CD14-positive monocyte (primary cell): ENCODE measurements around the gene GABBR2. TPM values are rescaled to one million over a fixed set of nuclear protein-coding genes. Genes with fewer than 3 reads are reported as not detected.

Source experiments
- DNase-seq, 3 donors: peaks; one replicate each; pipeline ENCODE4 v3.0.0-alpha.2; 2011 to 2022
- H2AFZ ChIP-seq: 2 replicates; pipeline ENCODE4 v1.6.0; 2012; ENCODE audit warnings: mild to moderate bottlenecking, low read depth, low read length, inconsistent platforms; ENCODE audit not compliant: insufficient read depth, poor library complexity, severe bottlenecking
- H3K27ac ChIP-seq, 2 donors: 1 replicate in 1 of 2; 2 replicates in 1 of 2; pipeline ENCODE4 v1.5.1; 2012 to 2013; ENCODE audit warnings: low read length in 2 of 2, control low read depth in 1 of 2, inconsistent platforms in 1 of 2, low read depth in 1 of 2, mild to moderate bottlenecking in 1 of 2
- H3K27me3 ChIP-seq, 2 donors: one replicate each; pipeline versions ENCODE4 v1.6.0 to v1.6.1; 2011 to 2013; ENCODE audit warnings: low read length in 2 of 2; ENCODE audit not compliant: control insufficient read depth in 2 of 2, insufficient read depth in 2 of 2
- H3K36me3 ChIP-seq, 2 donors: replicated peaks in 1 of 2; 1 replicate in 1 of 2; 2 replicates in 1 of 2; pipeline versions ENCODE4 v1.5.1 to v1.6.1; 2012 to 2013; ENCODE audit warnings: low read length in 2 of 2, control low read depth in 1 of 2, inconsistent platforms in 1 of 2, mild to moderate bottlenecking in 1 of 2; ENCODE audit not compliant: insufficient read depth in 2 of 2, control insufficient read depth in 1 of 2
- H3K4me1 ChIP-seq, 2 donors: 1 replicate in 1 of 2; 2 replicates in 1 of 2; pipeline versions ENCODE4 v1.5.1 to v1.6.1; 2012 to 2013; ENCODE audit warnings: low read length in 2 of 2, control low read depth in 1 of 2, inconsistent platforms in 1 of 2, mild to moderate bottlenecking in 1 of 2, moderate library complexity in 1 of 2; ENCODE audit not compliant: insufficient read depth in 2 of 2, control insufficient read depth in 1 of 2
- H3K4me2 ChIP-seq: replicated peaks from 2 replicates; pipeline ENCODE3; 2012; ENCODE audit warnings: low read length, moderate library complexity, mild to moderate bottlenecking; ENCODE audit not compliant: poor library complexity, severe bottlenecking; ENCODE audit errors: extremely low read depth
- H3K4me3 ChIP-seq, 3 experiments: fragments of 200-600 bp in 1 of 3; sonication (generic) in 1 of 3; replicated peaks in 1 of 3; 1 replicate in 2 of 3; 2 replicates in 1 of 3; pipeline ENCODE4 v1.5.1; 2011 to 2013; ENCODE audit warnings: low read length in 3 of 3, mild to moderate bottlenecking in 3 of 3, control low read depth in 2 of 3, low read depth in 2 of 3, inconsistent platforms in 1 of 3, moderate library complexity in 1 of 3
- H3K79me2 ChIP-seq: 2 replicates; pipeline ENCODE4 v1.6.0; 2012; ENCODE audit warnings: mild to moderate bottlenecking, control low read depth, inconsistent platforms, low read length, moderate library complexity; ENCODE audit not compliant: insufficient read depth
- H3K9ac ChIP-seq: 2 replicates; pipeline ENCODE4 v1.6.0; 2017; ENCODE audit warnings: low read length, mild to moderate bottlenecking; ENCODE audit not compliant: insufficient read depth, poor library complexity, severe bottlenecking
- H3K9me3 ChIP-seq, 2 donors: replicated peaks in 1 of 2; 1 replicate in 1 of 2; 2 replicates in 1 of 2; pipeline versions ENCODE4 v1.5.1 to v1.6.1; 2012 to 2013; ENCODE audit warnings: low read length in 2 of 2, control low read depth in 1 of 2; ENCODE audit not compliant: control insufficient read depth in 1 of 2, insufficient read depth in 1 of 2
- H4K20me1 ChIP-seq: 2 replicates; pipeline ENCODE4 v1.6.0; 2012; ENCODE audit warnings: mild to moderate bottlenecking, low read length, control low read depth, moderate library complexity; ENCODE audit not compliant: insufficient read depth
- H3K27ac Mint-ChIP-seq, 7 donors: one replicate each; pipeline ENCODE4 v1.8.0; 2020; ENCODE audit warnings: mild to moderate bottlenecking in 7 of 7, mixed read lengths in 7 of 7, moderate library complexity in 6 of 7, inconsistent platforms in 2 of 7
- H3K27me3 Mint-ChIP-seq, 3 donors: one replicate each; pipeline ENCODE4 v1.8.0; 2021 to 2022; ENCODE audit warnings: low read depth in 3 of 3, mild to moderate bottlenecking in 3 of 3, mixed read lengths in 3 of 3, moderate library complexity in 3 of 3, inconsistent platforms in 1 of 3
- H3K36me3 Mint-ChIP-seq, 2 donors: one replicate each; pipeline ENCODE4 v1.8.0; 2020; ENCODE audit warnings: mixed read lengths in 2 of 2, inconsistent platforms in 1 of 2, mild to moderate bottlenecking in 1 of 2
- H3K4me1 Mint-ChIP-seq: one replicate; pipeline ENCODE4 v1.8.0; 2020; ENCODE audit warnings: mild to moderate bottlenecking, mixed read lengths
- H3K4me3 Mint-ChIP-seq, 2 donors: one replicate each; pipeline ENCODE4 v1.8.0; 2020; ENCODE audit warnings: mild to moderate bottlenecking in 2 of 2, mixed read lengths in 2 of 2, moderate library complexity in 1 of 2
- H3K9me3 Mint-ChIP-seq, 7 donors: one replicate each; pipeline ENCODE4 v1.8.0; 2020 to 2022; ENCODE audit warnings: mixed read lengths in 7 of 7, mild to moderate bottlenecking in 6 of 7, moderate library complexity in 6 of 7, inconsistent platforms in 2 of 7
- WGBS: methylation state at CpG from one replicate; pipeline ENCODE4 v1.1.5; 2013; ENCODE audit warnings: missing lambda C conversion rate; ENCODE audit not compliant: insufficient coverage; 5-methylcytosine and 5-hydroxymethylcytosine counted together
- intact Hi-C, 2 donors: fragments of 100-400 bp; cut with micrococcal nuclease; formaldehyde crosslinking; loops; one replicate each; pipeline versions ENCODE4 v1.15.0 to v1.15.1; 2023
- polyA plus RNA-seq, 3 donors: library from polyadenylated mRNA; depleted of rRNA in 1 of 3; unstranded in 2 of 3; stranded (reverse) in 1 of 3; fragments of 300-500 nt in 2 of 3; fragments of >200 nt in 1 of 3; fragmentation: Illumina TruSeq in 2 of 3; gene quantifications; 1 replicate in 2 of 3; 2 replicates in 1 of 3; pipeline ENCODE4 v1.2.3, GENCODE V29; 2012 to 2021
- TF ChIP-seq, protein P1 (sequence below): fragments of 200-600 bp; IDR thresholded peaks from one replicate; pipeline ENCODE4 v1.8.0; 2022; ENCODE audit warnings: antibody characterized with exemption, mild to moderate bottlenecking

Gene GABBR2
- polyA plus RNA-seq, 3 donors = not detected

- Histone ChIP-seq H3K9ac (no peak overlapping the region), H4K20me1 (no peaks in the 10 kb centered on the region), H3K79me2 (no peaks in the 10 kb centered on the region), H2AFZ (no peak overlapping the region), H3K27ac (no peak overlapping the region), H3K4me3 (no peak overlapping the region), H3K27me3 (no peaks in the 10 kb centered on the region), H3K4me2 (no peak overlapping the region), H3K36me3 (no peaks in the 10 kb centered on the region), H3K9me3 (no peaks in the 10 kb centered on the region), H3K4me1 (no peaks in the 10 kb centered on the region)
- WGBS = no CpG with 5 or more reads among the region's 5 CpGs
- no peak overlapping the region for H3K4me3 Mint-ChIP-seq
- TF ChIP-seq, protein P1, sequence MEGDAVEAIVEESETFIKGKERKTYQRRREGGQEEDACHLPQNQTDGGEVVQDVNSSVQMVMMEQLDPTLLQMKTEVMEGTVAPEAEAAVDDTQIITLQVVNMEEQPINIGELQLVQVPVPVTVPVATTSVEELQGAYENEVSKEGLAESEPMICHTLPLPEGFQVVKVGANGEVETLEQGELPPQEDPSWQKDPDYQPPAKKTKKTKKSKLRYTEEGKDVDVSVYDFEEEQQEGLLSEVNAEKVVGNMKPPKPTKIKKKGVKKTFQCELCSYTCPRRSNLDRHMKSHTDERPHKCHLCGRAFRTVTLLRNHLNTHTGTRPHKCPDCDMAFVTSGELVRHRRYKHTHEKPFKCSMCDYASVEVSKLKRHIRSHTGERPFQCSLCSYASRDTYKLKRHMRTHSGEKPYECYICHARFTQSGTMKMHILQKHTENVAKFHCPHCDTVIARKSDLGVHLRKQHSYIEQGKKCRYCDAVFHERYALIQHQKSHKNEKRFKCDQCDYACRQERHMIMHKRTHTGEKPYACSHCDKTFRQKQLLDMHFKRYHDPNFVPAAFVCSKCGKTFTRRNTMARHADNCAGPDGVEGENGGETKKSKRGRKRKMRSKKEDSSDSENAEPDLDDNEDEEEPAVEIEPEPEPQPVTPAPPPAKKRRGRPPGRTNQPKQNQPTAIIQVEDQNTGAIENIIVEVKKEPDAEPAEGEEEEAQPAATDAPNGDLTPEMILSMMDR = no peak
- no peak for DNase-seq
- H3K36me3 Mint-ChIP-seq = no peaks in the 10 kb centered on the region
- intact Hi-C loops = no loop called here
- H3K9me3 Mint-ChIP-seq = peaks cover 0 to 1% (median 0%) of the 10 kb centered on the region in 7 donors
- no peak overlapping the region for H3K27ac Mint-ChIP-seq
- peaks cover 2 to 9% (median 8%) of the 10 kb centered on the region in 3 donors for H3K27me3 Mint-ChIP-seq
- H3K4me1 Mint-ChIP-seq = no peaks in the 10 kb centered on the region
Measured at GRCh38 chr9:98554752-98555151, 154.0 kb downstream of the GABBR2 start.

DNA sequence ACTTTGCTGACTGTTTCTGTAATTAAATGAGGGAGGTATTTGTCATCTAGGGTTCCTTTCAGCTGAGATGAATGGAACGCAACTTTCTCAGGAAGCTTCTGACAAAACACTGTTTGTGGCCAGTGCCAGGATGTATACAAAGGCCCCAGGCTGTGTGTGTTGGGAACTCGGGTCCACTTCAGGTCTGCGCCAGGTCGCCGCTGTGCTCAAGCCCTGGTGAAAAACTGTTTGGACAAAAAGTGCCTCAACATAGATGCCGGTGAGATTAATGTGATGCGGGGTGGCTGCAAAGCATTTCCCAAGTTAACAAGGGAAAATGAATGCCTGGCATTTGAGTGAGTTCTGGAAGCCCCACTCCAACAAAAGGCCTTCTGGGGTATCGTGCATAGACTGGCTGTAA is 156.4 kb downstream of the GABBR2 start:
- no peaks in the 10 kb centered on the region for H3K36me3 ChIP-seq
- Mint-ChIP-seq H3K4me1 (no peaks in the 10 kb centered on the region), H3K4me3 (no peak overlapping the region), H3K27me3 (peaks cover 2 to 8% (median 5%) of the 10 kb centered on the region in 3 donors), H3K27ac (peak overlapping the region in 1 of 7 donors; percentile 8), H3K36me3 (no peaks in the 10 kb centered on the region), H3K9me3 (peaks cover 0 to 3% (median 0%) of the 10 kb centered on the region in 7 donors)
- no peak overlapping the region for H3K4me2 ChIP-seq
- intact Hi-C loops = no loop called here
- WGBS = 85% methylated on average over 5 of the region's 8 CpGs
- H3K27ac ChIP-seq = no peak overlapping the region
- no peaks in the 10 kb centered on the region for H4K20me1 ChIP-seq
- H3K27me3 ChIP-seq = no peaks in the 10 kb centered on the region
- no peak for DNase-seq
- TF ChIP-seq, protein P1 = no peak
- H2AFZ ChIP-seq = no peak overlapping the region
- H3K9ac ChIP-seq = no peak overlapping the region
- no peaks in the 10 kb centered on the region for H3K9me3 ChIP-seq
- H3K4me3 ChIP-seq = no peak overlapping the region
- H3K4me1 ChIP-seq = no peaks in the 10 kb centered on the region
- H3K79me2 ChIP-seq = no peaks in the 10 kb centered on the region
